Hepatocyte (in vitro differentiated cells): ENCODE data around the gene GAS2L3.

Experiments
- EZH2 ChIP-seq: fragments of 200-600 bp; sonication (generic); IDR thresholded peaks from 2 replicates; pipeline ENCODE4 v1.6.1; 2016; ENCODE audit warnings: antibody characterized with exemption, mild to moderate bottlenecking, borderline replicate concordance
- EZH2phosphoT487 ChIP-seq: fragments of 200-600 bp; sonication (generic); IDR thresholded peaks from one replicate; pipeline ENCODE4 v1.6.1; 2018; ENCODE audit warnings: antibody characterized with exemption, mild to moderate bottlenecking, low read depth, moderate library complexity; ENCODE audit not compliant: unreplicated experiment, severe bottlenecking
- TF ChIP-seq, protein P1 (sequence below): fragments of 200-600 bp; sonication (generic); IDR thresholded peaks from 2 replicates; pipeline ENCODE4 v1.5.1; 2016; ENCODE audit warnings: antibody characterized with exemption, mild to moderate bottlenecking; ENCODE audit not compliant: poor library complexity

DNA sequence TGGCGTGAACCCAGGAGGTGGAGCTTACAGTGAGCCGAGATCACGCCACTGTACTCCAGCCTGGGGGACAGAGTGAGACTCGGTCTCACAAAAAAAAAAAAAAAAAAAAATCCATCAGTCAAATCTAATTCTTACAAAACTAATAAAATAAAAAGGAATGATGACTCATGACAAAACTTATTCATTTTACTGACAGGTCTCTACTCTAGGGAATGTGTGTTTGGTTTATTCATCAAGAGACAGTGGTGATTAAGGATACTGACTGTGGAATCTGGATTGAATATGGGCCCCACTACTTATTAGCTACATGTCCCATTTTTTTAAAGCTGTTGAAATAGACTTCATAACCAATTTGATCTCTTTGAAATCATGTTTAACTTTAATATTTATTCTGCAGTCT is 29.3 kb upstream of the GAS2L3 start:
- TF ChIP-seq, protein P1, sequence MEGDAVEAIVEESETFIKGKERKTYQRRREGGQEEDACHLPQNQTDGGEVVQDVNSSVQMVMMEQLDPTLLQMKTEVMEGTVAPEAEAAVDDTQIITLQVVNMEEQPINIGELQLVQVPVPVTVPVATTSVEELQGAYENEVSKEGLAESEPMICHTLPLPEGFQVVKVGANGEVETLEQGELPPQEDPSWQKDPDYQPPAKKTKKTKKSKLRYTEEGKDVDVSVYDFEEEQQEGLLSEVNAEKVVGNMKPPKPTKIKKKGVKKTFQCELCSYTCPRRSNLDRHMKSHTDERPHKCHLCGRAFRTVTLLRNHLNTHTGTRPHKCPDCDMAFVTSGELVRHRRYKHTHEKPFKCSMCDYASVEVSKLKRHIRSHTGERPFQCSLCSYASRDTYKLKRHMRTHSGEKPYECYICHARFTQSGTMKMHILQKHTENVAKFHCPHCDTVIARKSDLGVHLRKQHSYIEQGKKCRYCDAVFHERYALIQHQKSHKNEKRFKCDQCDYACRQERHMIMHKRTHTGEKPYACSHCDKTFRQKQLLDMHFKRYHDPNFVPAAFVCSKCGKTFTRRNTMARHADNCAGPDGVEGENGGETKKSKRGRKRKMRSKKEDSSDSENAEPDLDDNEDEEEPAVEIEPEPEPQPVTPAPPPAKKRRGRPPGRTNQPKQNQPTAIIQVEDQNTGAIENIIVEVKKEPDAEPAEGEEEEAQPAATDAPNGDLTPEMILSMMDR = no peak
- TF ChIP-seq EZH2 (no peak), EZH2phosphoT487 (no peak)
